Right forelimb (tissue), 1 donor: ENCODE data around the gene GUCY1A1.
"Not testable (repeated sequence)": the region's sequence is repeated elsewhere in the genome, so short reads cannot be mapped to it uniquely, and the experiment has no call there.

ENCODE experiments used
- DNase-seq: peaks from one replicate; pipeline ENCODE4 v3.0.0-alpha.2; 2018

Gene GUCY1A1

DNA sequence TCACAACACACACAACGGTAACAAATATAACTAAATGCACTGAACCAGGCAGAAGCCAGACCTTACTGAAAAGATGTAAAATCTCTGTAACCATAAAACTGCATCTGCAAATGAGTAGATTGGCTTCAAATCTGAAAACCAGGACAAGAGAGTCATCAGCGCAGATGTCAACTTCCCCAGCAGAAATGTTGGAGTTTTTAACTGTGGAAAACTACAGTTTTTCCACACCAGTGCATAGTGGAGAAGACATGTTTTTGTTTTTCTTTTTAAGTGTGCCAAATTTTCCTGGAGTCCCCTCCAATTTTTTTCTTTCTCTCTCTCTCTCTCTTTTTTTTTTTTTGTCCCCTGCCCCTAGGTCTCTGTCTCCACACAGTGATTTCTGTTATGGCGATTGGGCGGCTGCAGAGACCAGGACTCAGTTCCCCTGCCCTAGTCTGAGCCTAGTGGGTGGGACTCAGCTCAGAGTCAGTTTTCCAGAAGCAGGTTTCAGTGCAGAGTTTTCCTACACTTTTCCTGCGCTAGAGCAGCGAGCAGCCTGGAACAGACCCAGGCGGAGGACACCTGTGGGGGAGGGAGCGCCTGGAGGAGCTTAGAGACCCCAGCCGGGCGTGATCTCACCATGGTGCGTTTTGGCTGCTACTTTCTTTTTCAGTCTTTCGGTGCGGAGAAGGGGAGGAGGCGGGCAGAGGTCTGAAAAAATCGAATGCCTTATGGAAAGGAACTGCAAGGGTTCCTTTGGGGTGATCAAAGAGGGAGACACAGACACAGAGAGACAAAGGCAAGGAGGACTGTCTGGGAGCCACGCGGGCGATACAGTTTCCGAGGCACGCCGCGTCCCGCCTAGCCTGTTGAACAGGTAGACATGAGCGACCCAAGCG is at the start of gene GUCY1A1:
TSS of gene GUCY1A1 (plus strand) at position 505 of the 878 bp plus-strand sequence. CDS start 30,020 bp downstream, outside the sequence.
- DNase-seq = peak; percentile 62

- no peak for DNase-seq
These were observed 49.4 kb upstream of the GUCY1A1 start for GRCh38 chr4:155617296-155617695.

DNA sequence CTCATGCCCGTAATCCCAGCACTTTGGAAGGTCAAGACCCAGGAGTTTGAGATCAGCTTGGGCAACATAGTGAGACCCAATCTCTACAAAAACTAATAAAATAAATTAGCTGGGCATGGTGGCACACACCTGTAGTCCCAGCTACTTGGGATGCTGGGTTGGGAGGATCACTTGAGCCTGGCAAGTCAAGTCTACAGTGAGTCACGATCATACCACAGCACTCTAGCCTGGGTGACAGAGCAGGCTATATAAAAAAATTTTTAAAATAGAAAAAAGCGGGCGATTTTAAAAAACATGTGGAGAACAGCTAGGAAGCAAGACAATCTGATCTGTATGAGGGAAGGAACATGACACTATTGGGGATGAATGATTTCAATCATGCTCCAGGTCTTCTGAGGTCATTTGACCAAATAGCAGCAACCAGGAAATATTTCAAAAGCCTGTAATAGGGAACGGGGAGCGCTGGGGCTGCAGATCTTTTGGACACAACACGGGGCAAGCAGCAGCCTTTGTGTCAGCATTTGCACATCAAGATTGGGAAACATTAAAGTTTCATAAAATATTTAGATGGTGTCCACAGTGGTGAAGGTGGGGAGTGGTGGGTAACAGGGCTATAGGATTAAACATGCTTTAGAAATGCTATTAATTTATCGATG is 48.3 kb upstream of the GUCY1A1 start:
- no peak for DNase-seq

GRCh38 chr4:155620637-155621036 is 46.0 kb upstream of the GUCY1A1 start:
- no peak for DNase-seq

GRCh38 chr4:155624478-155624877 is 42.2 kb upstream of the GUCY1A1 start:
- DNase-seq = no peak

DNA sequence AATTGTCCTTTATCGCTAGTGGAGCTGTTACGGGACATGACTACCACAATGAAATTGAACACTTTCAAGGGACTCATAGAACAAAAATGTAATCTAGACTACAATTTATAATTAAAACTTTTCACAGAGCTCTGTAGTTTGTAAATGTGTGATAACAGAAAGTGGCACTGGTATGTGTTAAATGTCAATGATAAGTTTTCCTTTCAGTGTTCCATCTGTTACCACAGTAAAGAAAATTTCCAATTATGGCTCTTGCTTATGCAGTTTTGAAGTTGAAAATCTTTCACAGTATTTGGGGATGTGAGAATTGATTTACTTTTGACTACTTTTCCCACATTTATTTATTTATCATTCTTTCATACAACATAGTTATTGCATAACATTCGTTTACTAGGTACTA is 40.1 kb upstream of the GUCY1A1 start:
- no peak for DNase-seq

DNA sequence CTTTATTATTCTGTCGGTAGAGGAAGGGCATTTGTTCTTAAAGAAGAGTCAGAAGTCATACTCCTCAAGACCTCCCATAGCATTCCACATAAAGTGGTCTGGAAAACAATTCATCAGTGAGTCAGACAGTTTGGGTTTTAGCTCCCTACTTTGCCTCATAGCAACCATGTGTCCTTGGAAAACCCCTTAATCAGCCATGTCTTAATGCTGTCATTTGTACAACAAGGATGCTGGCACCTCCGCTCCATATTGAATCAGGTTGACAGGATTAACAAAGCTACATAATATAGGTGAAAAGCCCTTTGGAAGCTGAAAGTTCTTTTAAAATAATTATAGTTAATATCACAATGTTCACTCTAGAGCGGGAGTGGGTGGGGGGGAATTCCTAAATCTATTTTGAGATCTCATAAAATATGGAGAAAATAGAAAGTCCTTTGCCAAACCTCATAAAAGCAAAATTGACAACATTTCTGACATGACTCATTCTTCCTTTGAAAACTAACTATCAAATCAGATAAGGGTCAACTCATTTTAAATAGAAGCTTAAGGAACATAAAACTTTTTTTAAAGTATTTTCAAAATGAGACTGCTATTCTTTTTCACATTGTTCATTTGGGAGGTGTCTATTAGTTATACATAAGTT is 37.3 kb upstream of the GUCY1A1 start:
- DNase-seq = no peak

- DNase-seq = no peak
These were observed 36.7 kb upstream of the GUCY1A1 start for GRCh38 chr4:155629956-155630355.

DNA sequence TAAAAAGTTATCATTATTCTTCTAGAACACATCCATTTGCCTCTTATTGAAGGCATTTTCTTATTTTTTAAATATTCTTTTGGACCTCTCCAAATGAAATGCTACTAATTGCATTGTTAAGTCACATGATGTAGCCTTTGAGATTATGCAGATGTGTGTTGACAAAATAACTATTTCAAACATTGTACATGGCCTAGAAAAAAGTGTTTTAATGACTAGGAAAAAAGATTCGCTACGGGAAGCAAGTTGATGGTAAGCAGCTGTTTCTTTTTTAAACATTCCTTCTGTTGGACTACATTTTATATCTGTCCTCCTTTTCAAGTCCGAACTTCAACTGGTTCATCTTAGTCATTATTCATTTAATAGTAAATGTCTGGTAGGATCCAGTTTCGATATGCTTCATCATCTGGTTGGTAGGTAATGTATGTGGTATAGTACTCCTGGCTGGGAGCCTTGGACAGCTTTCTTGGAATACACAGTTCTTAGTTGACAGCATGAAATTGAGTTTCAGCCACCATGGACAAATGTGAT is 34.3 kb upstream of the GUCY1A1 start:
- DNase-seq = no peak

GRCh38 chr4:155638195-155638965 is 28.3 kb upstream of the GUCY1A1 start:
- DNase-seq = no peak

GRCh38 chr4:155639704-155640523 is 26.7 kb upstream of the GUCY1A1 start:
- DNase-seq = no peak

- no peak for DNase-seq
These were observed 25.9 kb upstream of the GUCY1A1 start for GRCh38 chr4:155640751-155641150.

DNA sequence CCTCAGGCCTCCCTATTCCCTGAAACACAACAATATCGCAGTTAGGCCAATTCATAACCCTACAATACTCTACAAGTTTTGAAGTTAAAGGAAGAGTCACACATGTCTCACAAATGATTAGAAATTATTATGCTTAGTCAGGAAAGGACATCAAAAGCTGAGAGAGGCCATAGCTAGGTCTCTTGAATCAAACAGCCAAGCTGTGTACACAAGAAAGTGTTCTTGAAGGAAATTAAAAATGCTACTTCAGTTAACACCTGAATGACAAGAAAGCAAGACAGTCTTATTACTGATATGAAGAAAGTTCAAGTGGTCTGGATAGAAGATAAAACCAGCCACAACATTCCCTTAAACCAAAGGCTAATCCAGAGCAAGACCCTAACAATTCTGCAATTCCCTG is 23.6 kb upstream of the GUCY1A1 start:
- DNase-seq = no peak

DNA sequence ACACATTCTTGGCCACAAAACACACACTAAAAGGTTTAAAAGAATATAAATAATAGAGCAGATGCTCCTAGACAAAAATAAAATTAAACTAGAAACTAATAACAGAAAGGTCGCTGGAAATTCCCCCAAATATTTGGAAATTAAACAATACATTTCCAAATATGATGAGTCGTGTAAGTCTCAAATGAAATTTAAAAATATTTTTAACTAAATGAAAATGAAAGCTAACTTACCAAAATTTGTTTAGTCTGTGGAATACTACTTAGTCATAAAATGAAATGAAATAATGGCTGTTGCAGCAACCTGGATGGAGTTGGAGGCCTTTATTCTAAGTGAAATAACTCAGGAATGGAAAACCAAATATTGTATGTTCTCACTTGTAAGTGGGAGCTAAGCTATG is 20.6 kb upstream of the GUCY1A1 start:
- no peak for DNase-seq

GRCh38 chr4:155650785-155651184 is 15.9 kb upstream of the GUCY1A1 start:
- DNase-seq = not testable (repeated sequence)

- no peak for DNase-seq
These were observed 13.6 kb upstream of the GUCY1A1 start for GRCh38 chr4:155653052-155653451.

GRCh38 chr4:155656025-155656424 is 10.6 kb upstream of the GUCY1A1 start:
- no peak for DNase-seq

- no peak for DNase-seq
These were observed 9.5 kb upstream of the GUCY1A1 start for GRCh38 chr4:155657169-155657568.

GRCh38 chr4:155657985-155658680 is 8.5 kb upstream of the GUCY1A1 start:
- DNase-seq = no peak

DNA sequence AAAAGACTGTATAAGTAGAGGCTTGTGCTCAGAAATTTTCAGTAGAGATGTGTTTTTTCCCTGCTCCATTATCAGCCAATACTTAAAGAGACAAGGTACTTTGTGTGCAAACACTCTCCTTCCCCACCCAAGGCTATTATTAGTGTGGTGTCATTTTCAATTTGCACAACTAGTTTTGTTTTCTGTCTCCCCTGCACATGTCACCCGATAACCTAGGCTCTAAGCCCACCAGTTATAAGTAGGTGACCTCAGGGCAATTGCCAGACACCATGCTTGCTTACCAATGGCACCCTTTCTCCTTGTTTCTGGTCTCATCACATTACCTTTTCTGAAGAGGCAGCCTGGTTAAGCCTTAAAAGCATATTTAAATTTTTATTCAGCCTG is 8.0 kb upstream of the GUCY1A1 start:
- no peak for DNase-seq

DNA sequence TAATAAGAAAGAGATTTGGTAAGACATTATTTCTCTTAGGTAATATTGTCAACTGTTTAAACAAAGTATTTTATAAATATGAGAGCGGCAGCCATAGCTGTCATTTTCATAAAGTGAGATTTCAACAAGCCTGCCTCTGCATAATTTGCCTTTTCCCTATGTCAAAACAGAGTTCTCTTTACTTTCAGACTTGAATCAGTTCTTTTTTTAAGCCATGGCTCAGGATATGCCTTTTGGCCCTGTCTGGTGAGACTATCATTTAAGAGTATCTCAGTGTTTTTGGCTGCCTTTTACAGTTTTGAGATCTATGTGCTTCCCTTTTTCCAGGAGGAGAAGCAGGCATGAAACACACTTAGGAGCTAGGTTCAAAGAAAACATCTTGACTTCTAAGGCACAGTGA is 7.5 kb upstream of the GUCY1A1 start:
- DNase-seq = no peak
